D341Med (cell line): Measurements from ENCODE around the gene CDH12.
"Not testable (repeated sequence)": the region's sequence is repeated elsewhere in the genome, so short reads cannot be mapped to it uniquely, and the experiment has no call there.

ENCODE experiments used
- DNase-seq: peaks from one replicate; pipeline ENCODE4 v3.0.0; 2012; ENCODE audit warnings: low spot score

Gene CDH12

DNA sequence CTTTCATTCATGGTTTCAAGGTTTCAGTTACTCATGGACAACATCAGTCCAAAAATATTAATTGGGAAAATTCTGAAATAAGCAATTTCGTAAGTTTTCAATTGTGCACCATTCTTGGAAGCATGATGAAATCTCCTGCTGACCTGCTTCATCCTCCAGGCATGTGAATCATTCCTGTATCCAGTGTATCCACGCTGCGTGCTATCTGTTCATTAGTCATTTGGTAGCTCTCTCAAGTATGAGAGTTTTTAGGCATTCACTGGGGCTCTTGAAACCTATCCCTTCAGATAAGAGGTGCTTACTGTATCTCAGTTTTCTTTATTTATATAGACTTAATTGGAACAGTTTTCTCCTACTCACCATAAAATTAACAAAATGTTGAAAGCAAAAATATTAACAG is 293.0 kb downstream of the CDH12 start:
- DNase-seq = no peak

DNA sequence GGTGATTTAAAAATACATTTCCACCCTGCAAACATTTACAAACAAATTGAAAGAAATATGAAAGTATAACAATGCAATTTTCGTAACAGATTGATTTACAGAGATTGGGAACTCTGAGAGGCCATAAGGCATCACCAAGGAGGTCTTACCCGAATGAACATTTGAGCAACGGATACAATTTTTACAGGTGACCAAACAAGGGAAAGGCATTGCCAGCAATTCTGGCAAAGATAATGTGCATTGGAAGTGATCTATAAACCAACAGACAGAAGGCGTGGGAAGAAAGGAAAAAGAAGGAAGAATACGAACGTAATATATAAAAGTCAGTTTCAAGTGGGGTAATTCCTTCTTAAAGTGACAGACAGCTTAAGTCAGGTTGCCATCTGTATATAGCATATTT is 295.9 kb downstream of the CDH12 start:
- no peak for DNase-seq

DNA sequence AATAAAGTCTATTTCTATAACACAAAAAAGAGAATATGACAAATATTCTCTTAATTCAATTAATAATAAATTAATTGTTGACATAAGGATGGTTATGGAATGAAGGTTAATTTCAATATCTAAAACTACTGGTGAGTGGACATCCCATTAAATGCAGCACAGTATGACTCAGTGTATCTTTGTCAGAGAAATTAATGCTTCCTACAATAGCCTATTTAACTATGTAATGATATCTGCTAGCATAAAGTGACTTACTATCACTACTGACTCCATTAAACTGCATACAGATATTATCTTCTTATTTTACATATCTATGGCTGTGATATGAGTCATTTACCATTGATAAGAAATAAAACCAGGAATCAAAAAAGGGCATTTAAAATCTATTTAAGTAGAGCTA is 298.7 kb downstream of the CDH12 start:
- no peak for DNase-seq

DNA sequence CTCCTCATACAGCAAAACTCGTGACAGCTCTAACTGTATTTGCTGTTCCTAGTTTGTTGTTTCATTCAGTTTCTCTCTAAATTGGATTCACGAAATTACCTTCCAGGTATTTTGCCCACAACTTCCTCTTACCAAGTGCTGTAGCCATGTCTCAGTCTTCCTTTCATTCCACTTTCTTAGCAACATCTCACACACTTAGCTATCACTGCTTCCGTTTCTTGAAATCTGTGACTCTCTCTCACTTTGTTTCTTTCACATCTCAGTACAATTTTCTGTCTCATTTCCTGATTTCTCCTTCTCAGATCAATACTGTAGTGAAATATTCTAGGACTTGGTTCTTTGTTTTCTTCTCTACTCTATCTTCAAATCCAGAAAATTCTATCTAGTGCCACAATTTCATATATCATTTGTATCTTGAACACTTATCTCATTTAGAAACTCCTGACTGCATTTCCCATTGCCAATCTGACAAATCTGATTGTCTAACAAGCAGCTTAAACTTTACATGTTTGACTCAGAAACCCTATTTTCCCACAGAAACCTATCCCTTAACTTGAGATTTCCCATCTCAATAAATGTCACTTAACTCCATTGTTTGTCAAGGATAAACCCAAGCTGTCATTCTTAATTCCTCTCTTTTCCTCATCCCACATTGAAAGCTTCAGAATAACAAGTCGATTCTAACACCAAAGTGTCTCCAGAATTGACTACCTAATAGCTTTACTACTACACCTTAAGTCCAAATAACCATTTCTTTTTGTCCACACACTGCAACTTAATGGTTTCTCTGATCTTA is 303.1 kb downstream of the CDH12 start:
- no peak for DNase-seq

DNA sequence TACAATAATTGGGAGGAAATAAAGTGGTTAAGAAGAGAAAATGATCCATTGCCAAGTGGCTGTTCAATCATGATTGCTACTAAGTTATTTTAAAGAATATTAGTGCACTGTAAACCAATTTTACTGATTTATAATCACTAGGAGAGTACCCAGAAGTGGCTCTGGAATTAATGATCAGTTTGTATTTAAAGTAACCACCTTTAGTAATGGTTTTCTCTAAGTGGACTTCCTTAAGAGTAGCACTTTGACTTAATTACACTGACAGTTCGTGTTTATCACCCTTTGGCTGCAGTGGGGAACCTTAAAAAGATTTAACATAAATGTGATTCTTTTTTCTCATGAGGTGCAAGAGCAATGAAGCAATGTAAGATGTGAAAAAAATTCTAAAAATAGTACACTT is 310.8 kb downstream of the CDH12 start:
- DNase-seq = no peak

DNA sequence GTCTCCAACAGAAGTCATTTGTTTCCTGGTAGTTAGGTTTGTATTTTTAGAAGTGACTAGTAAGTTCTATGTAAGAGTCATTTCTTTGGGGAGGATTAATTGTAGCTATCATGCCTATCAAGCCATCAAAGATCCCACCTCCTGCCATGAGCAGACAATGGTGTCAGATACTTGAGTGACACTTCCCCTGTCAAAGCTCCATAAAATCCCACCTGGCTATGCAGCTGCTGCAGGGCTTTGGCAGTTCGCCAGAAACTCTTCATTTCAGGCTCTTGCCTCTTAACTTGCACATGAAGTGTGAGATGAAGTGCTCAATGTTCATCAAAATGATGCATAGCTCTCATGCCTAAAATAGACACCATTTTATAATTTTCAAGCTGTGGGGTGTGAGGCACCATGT is 312.1 kb downstream of the CDH12 start:
- no peak for DNase-seq

DNA sequence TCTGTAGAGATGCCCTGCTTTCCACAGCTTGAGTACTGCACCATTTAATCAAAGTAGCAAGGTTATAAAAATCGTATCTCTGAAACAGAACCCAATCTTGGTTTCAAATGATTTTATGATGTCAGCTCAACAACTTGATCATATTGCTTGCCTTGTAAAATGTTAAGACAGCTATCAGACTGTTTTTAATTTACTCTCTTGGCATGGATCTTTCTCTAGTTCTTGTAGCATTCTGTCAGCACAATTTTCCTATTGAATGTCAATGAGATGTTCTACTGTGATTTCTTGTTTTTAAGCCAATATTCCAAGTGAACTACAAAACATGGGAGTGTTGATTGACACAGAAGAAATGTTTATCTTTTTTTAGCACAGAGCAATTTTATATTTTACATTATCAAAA is 313.4 kb downstream of the CDH12 start:
- DNase-seq = no peak

DNA sequence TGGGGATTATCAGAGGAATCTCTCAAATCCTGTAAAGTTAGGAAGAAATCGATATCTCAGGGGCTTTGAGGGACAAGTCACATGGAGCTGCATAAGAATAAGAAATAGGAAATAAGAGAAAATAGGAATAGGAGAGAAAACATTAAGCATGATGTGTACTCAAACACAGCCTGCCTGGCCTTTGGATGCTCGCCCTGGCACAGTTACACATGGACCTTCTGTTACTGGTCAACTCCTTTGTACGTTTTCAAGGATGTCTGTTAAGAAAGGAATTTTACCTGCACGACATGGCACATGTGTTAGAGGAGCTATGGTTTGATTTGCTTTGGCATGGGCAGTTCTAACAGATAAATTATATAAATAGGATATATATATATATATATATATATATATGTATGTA is 321.2 kb downstream of the CDH12 start:
- DNase-seq = no peak

DNA sequence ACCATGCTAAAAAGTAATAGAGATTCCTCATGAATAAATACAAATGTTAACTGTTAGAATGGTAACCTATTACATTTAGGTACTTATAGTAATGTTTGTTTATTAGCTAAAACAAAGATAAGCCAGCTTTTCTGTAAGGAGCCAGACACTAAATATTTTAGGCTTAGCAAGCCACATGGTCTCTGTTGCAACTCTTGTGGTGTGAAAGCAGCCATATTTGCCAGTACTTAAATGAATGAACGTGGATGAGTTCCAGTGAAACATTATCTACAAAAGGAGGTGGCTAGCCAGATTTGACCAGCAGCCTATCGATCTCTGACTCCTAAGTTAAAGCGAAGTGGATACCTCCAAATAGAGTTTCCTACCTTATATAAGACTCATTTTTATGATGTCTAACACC is 331.6 kb downstream of the CDH12 start:
- no peak for DNase-seq

DNA sequence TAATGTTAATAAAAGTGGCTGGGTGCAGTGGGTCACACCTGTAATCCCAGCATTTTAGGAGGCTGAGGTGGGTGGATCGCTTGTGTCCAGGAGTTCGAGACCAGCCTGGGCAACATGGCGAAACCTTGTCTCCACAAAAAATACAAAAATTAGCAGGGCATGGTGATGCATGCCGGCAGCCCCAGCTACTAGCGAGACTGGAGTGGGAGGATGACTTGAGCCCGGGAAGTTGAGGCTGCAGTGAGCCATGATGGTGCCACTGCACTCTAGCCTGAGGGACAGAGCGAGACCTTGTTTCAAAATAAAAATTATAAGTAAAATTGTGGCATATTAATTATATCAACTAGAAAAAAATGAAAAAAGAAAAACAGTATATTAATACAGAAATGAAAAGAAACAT is 336.6 kb downstream of the CDH12 start:
- DNase-seq = not testable (repeated sequence)

DNA sequence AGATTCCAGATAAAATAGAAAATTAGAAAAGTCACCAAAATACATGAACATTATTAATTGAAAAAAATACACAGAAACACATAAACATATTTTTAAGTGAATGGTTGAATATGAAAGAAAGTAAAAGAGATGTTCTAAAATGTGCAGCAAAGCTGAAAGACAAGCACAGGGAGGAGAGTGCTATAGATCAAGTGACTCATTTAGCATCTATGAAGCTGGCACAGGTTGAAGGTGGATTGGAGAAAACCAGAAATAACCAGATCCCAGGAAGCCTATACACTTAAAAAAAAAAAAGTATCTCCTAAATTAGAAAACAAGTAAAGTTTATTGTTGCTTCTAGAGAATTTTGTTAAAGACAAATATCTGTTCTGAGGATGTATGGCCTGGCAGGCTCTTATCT is 338.9 kb downstream of the CDH12 start:
- DNase-seq = no peak

DNA sequence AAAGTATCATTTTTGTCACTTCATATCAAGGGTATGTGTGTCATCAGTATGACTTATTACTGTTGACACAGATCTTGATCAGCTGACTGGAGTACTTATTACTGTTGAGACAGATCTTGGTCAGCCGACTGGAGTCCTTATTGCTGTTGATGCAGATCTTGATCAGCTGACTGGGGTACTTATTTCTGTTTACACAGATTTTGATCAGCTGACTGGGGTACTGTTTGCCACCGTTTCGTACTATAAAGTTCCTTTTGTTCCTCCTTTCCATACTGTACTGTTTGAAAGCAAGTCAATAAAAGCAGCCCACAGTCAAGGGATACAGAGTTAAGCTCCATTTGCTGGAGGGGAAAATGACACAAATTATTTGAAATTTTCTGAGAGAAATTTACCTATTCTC is 347.3 kb downstream of the CDH12 start:
- no peak for DNase-seq

DNA sequence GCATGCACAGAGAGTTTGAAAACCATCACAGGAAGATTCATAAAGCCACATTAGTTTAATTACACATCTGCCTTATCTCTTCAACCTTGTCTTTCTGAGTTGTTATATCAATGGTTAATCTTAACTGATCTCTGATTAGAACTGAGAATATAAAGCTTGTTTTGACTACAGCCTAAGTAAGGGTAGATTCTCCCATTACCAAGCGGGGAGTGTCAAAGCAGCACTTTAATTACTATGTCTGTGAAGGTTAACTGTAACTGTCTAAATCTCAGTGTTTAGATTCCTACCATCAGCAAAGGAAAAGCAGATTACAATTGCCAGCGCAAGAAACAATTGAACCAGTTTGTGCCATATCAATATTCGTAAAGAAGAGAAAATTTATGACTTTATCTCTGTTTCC is 348.7 kb downstream of the CDH12 start:
- peak; percentile 25 for DNase-seq

DNA sequence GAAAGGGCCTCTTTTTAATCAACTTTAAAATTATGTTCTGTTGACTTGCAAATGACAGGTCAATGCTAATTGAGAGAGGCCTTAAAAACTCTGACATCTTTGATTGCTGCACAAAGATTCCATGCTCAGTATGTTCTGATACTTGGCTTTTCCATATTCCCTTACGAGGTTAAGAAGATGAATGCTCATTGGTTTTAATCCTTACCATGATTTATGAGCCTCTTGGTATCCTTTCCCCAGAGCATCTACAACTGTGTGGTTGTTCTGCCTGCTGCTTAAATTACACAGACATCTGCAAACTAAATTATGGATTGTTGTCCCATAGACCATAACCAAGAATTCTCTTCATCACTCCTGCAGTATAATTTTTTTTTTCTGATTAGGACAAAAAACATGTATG is 352.6 kb downstream of the CDH12 start:
- no peak for DNase-seq

DNA sequence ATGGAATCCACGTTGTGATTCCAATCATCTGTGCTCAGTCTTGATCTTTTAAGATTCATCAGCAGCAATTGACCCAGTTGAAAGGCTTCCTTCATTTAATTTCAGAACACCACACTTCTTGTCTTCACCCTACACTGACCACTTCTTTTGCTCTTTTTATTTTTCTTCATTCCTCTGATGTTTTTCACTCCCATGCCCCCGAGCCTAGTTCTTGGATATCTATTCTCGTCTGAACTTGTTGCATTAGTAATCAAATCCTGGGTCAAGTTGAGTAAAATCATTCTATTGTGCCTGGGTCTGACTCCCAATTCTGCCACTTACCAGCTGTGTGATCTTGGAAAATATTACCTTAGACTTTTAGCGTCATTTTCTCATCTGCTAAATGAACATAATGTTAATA is 356.5 kb downstream of the CDH12 start:
- no peak for DNase-seq

DNA sequence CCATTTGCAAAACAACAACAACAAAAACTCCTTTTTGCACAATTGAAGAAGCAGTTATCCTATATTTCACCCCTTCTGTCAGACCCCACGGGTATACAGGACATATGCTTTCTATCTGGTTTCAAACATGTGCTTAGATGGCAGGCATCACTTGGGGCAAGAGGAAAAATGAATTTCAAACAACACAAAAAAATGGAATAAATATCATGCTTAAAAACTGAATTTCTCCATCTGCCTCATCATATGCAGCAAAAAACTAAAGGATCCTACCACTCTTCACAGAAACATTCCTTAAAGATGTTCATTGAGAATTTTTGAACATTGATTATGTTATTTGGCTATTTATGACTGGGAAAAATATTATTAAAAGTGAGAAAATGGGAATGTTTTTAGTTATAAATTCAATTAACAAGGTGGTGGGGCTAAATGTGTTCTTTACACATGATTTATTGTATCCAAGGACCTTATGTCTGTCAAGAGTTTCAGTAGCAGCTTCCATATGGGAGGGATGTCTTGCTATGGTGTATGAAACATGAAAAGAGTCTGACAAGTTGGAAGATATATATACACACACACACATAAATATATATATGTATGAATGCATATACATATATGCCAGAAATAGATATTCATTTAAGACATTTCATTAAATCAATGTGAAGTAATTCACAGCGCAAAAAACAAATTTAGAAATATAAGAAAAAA is 358.0 kb downstream of the CDH12 start:
- no peak for DNase-seq

DNA sequence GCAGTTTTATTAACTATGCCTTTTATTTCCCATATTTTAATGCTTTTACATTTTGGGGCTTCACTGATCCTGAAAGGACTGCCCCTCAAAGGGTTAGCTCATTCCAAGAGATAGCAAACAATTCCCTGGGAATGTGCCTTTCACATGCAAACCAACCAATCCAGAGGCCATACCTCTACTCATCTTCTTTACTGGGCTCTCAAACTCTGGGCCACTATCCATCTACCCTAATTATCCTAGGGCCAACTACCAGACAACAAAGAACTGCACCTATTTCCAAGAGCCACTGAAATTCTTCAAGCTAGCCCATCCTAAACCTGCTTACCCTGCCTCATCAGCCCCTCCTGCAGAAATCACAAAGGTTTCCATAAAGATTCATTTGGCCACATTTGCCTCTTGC is 364.7 kb downstream of the CDH12 start:
- no peak for DNase-seq

DNA sequence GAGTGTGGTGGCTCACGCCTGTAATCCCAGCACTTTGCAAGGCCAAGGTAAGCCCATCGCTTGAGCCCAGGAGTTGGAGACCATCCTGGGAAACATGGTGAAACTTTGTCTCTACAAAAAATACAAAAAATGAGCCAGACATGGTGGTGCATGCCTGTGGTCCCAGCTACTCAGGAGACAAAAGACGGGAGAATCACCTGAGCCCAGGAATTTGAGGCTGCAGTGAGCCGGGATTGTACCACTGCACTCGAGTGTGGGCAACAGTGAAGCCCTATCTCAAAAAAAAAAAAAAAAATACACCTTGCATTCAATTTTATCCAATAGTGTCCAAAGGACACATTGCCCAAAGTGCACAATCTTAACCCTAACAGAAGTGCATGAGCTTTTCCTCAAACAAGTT is 372.8 kb downstream of the CDH12 start:
- DNase-seq = no peak

DNA sequence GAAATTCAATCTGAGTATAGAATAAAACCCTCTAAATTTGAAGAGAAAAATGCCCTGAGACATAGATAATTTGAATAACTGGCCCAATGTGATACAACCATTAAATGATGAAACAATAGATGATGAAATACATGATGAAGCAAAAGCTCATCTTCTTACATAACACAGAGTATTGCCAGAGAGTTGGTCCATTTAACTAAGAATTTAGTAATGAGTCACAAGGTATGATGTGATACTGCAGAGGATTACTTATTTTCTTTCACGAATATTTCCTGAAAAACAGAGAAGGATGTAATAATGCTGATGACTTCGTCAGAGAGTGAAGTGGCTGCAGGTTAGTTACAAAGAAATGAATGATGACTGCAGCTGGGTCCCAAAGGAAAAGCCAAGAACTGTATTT is 379.3 kb downstream of the CDH12 start:
- no peak for DNase-seq

DNA sequence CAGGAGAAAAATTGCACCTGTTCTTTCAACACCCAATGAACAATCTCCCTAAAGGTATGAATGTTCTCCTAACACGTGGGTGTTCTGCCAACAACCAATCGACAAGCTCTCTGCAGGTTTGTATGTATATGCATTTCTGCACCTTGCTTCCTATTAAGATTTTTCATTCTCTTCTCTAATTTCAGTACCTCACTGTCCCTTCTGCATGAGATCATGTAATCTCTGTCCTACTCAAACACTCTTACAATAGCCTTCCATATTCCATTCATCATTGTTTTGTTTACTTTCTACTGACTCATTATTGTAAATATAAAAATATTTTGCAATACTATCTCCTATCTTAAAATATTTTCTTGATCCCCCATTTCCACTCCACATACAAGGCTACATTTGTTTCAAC is 382.0 kb downstream of the CDH12 start:
- no peak for DNase-seq

DNA sequence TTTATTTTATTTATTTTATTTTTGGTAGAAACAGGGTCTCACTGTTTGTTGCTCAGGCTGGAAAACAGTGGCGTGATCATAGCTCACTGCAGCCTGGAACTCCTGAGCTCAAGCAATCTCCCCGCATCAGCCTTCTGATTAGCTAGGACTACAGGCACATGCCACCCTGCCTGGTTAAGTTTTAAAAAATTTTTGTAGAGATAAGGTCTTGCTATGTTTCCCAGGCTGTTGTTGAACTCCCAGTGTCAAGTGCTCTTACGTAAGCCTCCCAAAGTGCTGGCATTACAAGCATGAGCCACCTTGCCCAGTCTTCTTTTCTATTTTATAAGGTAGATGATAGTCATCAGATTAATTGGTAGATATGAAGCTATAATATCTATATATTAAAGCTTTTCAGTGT is 382.7 kb downstream of the CDH12 start:
- no peak for DNase-seq

DNA sequence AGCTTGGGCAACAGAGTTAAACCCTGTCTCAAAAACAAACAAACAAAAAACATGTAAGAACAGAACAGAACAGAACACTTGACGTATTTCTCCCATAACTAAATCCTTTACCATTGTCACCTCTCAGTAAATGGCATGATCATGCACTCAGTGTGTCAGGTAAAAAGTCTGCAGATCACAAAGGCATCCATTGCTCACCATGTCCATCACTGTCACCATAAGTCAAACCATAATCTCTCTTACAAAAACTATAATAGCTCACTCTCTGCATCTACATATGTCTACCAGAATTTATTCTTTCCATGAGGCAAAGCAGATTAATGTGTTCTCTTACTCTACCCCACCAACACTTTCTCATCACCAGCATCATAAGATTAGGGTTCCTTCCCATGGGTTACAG is 387.5 kb downstream of the CDH12 start:
- no peak for DNase-seq

DNA sequence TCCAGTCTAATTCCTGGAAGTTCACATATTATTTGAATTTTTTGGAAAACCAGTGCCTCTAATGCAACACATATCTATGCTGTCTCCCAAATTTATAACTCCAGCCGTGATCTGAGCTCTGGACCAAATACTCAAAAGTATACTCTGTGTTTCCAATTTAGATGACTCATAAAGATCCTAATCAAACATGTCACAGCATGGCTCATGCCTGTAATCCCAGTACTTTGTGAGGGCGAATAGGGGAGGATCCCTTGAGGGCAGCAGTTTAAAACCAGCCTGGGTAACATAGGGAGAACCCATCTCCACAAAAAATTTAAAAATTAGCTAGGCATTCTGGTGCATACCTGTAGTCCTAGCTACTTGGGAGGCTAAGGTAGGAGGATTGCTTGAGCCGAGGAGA is 388.0 kb downstream of the CDH12 start:
- no peak for DNase-seq

DNA sequence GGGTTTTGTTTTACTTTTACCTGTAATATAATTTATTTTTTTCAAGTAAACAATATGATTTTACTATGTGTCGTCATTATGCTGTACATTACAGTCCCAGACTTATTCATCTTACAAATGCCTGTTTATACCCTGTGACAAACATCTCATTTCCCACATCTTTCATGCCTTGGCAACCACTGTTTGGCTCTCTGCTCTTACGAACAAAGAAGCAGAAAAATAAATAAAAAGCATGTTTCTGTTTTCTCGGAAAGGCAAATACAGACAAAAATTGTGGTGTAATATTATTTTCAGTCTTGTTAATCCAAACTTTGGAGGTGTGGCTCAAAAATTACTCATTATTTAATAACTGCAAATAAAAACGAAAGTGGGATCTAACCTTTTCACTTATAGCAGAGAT is 393.0 kb downstream of the CDH12 start:
- no peak for DNase-seq
